ENCODE data around the gene VSIR. TPM values are rescaled to one million over a fixed set of nuclear protein-coding genes. Genes with fewer than 3 reads are reported as not detected.

The VSIR gene
- total and polyA plus RNA-seq, 4 donors: 32.3 to 244 (median 84.5) TPM

- no peak overlapping the region for H3K4me3 ChIP-seq
Measured at GRCh38 chr10:71767420-71768035, 5.8 kb downstream of the VSIR start.

GRCh38 chr10:71766717-71767419, 6.5 kb downstream of the VSIR start:
- Histone ChIP-seq H3K9me3 (ENCODE audit: control insufficient read depth in 4 of 4, insufficient read depth in 3 of 4, low read length in 3 of 4) (no peaks in the 10 kb centered on the region), H3K27me3 (ENCODE audit: control insufficient read depth in 3 of 3, insufficient read depth in 3 of 3, low read length in 2 of 3) (no peaks in the 10 kb centered on the region), H3K4me1 (ENCODE audit: control insufficient read depth in 5 of 5, insufficient read depth in 5 of 5, low read length in 5 of 5) (peaks cover 0 to 60% (median 15%) of the 10 kb centered on the region in 5 donors), H3K9ac (ENCODE audit: insufficient read depth in 1 of 2, low read length in 2 of 2) (no peak overlapping the region), H3K27ac (ENCODE audit: low read depth in 1 of 2, low read length in 1 of 2) (peak overlapping the region; percentile 80 to 92), H3K36me3 (ENCODE audit: control insufficient read depth in 4 of 4, insufficient read depth in 4 of 4, low read length in 4 of 4) (peaks cover 0 to 2% (median 0%) of the 10 kb centered on the region in 4 donors), H3K4me3 (no peak overlapping the region)
- no peak for TF ChIP-seq CTCF (IDR thresholded peaks at IDR 0.05; ENCODE audit: control extremely low read depth, extremely low read depth)
- DNase-seq (peak; percentile 33 to 49 (median 38)), ATAC-seq (ENCODE audit: insufficient read depth, low FRiP score) (peak; percentile 64)
- WGBS, 2 donors: 28 to 64% methylated on average over 10 of the region's 10 CpGs

More at GRCh38 chr10:71767420-71768035, 5.8 kb downstream of the VSIR start:
- DNase-seq (peak in 2 of 3 donors; percentile 31 to 67), ATAC-seq (ENCODE audit: insufficient read depth, low FRiP score) (no peak)
- H3K9ac ChIP-seq (ENCODE audit: insufficient read depth in 1 of 2, low read length in 2 of 2): peak overlapping the region in 1 of 2 donors; percentile 11
- H3K27ac ChIP-seq (ENCODE audit: low read depth in 1 of 2, low read length in 1 of 2): peak overlapping the region; percentile 80 to 92
- TF ChIP-seq CTCF (IDR thresholded peaks at IDR 0.05; ENCODE audit: control extremely low read depth, extremely low read depth): no peak
- H3K36me3 ChIP-seq (ENCODE audit: control insufficient read depth in 4 of 4, insufficient read depth in 4 of 4, low read length in 4 of 4): peaks cover 0 to 2% (median 0%) of the 10 kb centered on the region in 4 donors
- 42 to 52% methylated on average over 10 of the region's 10 CpGs for WGBS, 2 donors
- H3K27me3 ChIP-seq (ENCODE audit: control insufficient read depth in 3 of 3, insufficient read depth in 3 of 3, low read length in 2 of 3): no peaks in the 10 kb centered on the region
- H3K4me1 ChIP-seq (ENCODE audit: control insufficient read depth in 5 of 5, insufficient read depth in 5 of 5, low read length in 5 of 5): peaks cover 0 to 57% (median 16%) of the 10 kb centered on the region in 5 donors
- no peaks in the 10 kb centered on the region for H3K9me3 ChIP-seq (ENCODE audit: control insufficient read depth in 4 of 4, insufficient read depth in 3 of 4, low read length in 3 of 4)

- no peak overlapping the region for H3K9ac ChIP-seq (ENCODE audit: insufficient read depth in 1 of 2, low read length in 2 of 2)
- H3K27ac ChIP-seq (ENCODE audit: low read depth in 1 of 2, low read length in 1 of 2): peak overlapping the region; percentile 80 to 92
- TF ChIP-seq CTCF (IDR thresholded peaks at IDR 0.05; ENCODE audit: control extremely low read depth, extremely low read depth): no peak
- H3K4me3 ChIP-seq: no peak overlapping the region
- ATAC-seq (ENCODE audit: insufficient read depth, low FRiP score): no peak
- DNase-seq: peak in 1 of 3 donors; percentile 29
- no peaks in the 10 kb centered on the region for H3K27me3 ChIP-seq (ENCODE audit: control insufficient read depth in 3 of 3, insufficient read depth in 3 of 3, low read length in 2 of 3)
- peaks cover 0 to 58% (median 15%) of the 10 kb centered on the region in 5 donors for H3K4me1 ChIP-seq (ENCODE audit: control insufficient read depth in 5 of 5, insufficient read depth in 5 of 5, low read length in 5 of 5)
- 71 to 76% methylated on average over 22 of the region's 22 CpGs for WGBS, 2 donors
- peaks cover 0 to 10% (median 0%) of the 10 kb centered on the region in 4 donors for H3K36me3 ChIP-seq (ENCODE audit: control insufficient read depth in 4 of 4, insufficient read depth in 4 of 4, low read length in 4 of 4)
- H3K9me3 ChIP-seq (ENCODE audit: control insufficient read depth in 4 of 4, insufficient read depth in 3 of 4, low read length in 3 of 4): no peaks in the 10 kb centered on the region
Measured at GRCh38 chr10:71765906-71766716, 7.2 kb downstream of the VSIR start.
